ENCODE data around the gene ACOX3. TPM values are rescaled to one million over a fixed set of nuclear protein-coding genes. Genes with fewer than 3 reads are reported as not detected.
A peak's percentile ranks its signal among the peaks of the same experiment; 100 is the strongest.

Gene ACOX3
- polyA plus RNA-seq, 2 of the 4 experiments (the other 2 are of a cell fraction): 4.9 to 8.2 TPM

- H3K4me2 ChIP-seq: peak overlapping the region; percentile 84
- WGBS (ENCODE audit: missing lambda C conversion rate): 30% methylated on average over 3 of the region's 3 CpGs
- 0 out of 3 replicates have a peak overlapping the region, but pooled peaks have one; percentile 63 for H3K4me3 ChIP-seq
- peak overlapping the region in 1 of 2 experiments; percentile 91; a peak in 4 of 6 replicates for H3K27ac ChIP-seq
- H3K4me1 ChIP-seq: peaks cover 21% of the 10 kb centered on the region; the same call in 1 of the 3 replicates
- CTCF ChIA-PET: interaction anchor here (1.4 kb wide), 1 partner anchor 10 kb away, joined by 4 read pairs; no protein-coding TSS in a partner anchor
- ATAC-seq (no peak), FAIRE-seq (no peak), DNase-seq (ENCODE audit: low read depth in 1 of 2, low spot score in 1 of 2) (no peak)
- TF ChIP-seq KDM1A (IDR thresholded peaks at IDR 0.05; ENCODE audit: low read depth): no peak
- TF ChIP-seq FOSL2 (IDR thresholded peaks at IDR 0.05): no peak
- no peak for TF ChIP-seq FOSL2 (CRISPR knock-in tag; IDR thresholded peaks at IDR 0.05)
- no peak for TF ChIP-seq MYC (IDR thresholded peaks at IDR 0.05; ENCODE audit: borderline replicate concordance, low read length)
- no peak for TF ChIP-seq NPAS2 (CRISPR knock-in tag; IDR thresholded peaks at IDR 0.05; ENCODE audit: borderline replicate concordance)
- TF ChIP-seq HOXB13 (CRISPR knock-in tag; IDR thresholded peaks at IDR 0.05; ENCODE audit: low read depth): no peak
- TF ChIP-seq PHF8 (IDR thresholded peaks at IDR 0.05; ENCODE audit: borderline replicate concordance, low read depth): no peak
- no peak for TF ChIP-seq REST (IDR thresholded peaks at IDR 0.05)
- TF ChIP-seq CHD2 (IDR thresholded peaks at IDR 0.05; ENCODE audit: low read length, partially characterized antibody): no peak
- no peak for TF ChIP-seq JUN (IDR thresholded peaks at IDR 0.05)
- TF ChIP-seq RARB (CRISPR knock-in tag; IDR thresholded peaks at IDR 0.05): no peak
- TF ChIP-seq HEYL (CRISPR knock-in tag; IDR thresholded peaks at IDR 0.05): no peak
- no peak for TF ChIP-seq CTCF (IDR thresholded peaks at IDR 0.05)
- no peak for TF ChIP-seq EHF (CRISPR knock-in tag; IDR thresholded peaks at IDR 0.05)
- TF ChIP-seq HOXA7 (CRISPR knock-in tag; IDR thresholded peaks at IDR 0.05): no peak
- no peak for TF ChIP-seq HDAC2 (IDR thresholded peaks at IDR 0.05)
- TF ChIP-seq RNF2 (IDR thresholded peaks at IDR 0.05; ENCODE audit: borderline replicate concordance, low read depth): no peak
- POLR2A ChIA-PET: no interaction called here
- H3K9me3 ChIP-seq: no peaks in the 10 kb centered on the region
Observed at GRCh38 chr4:8439168-8439567, 1.4 kb downstream of the ACOX3 start.

GRCh38 chr4:8438743-8439142 is 1.8 kb downstream of the ACOX3 start:
- ATAC-seq: no peak
- ChIA-PET CTCF (interaction anchor here (1.4 kb wide), 1 partner anchor 10 kb away, joined by 4 read pairs; no protein-coding TSS in a partner anchor), POLR2A (no interaction called here)
- Histone ChIP-seq H3K4me2 (no peak overlapping the region; the same call in 1 of the 3 replicates), H3K4me3 (no peak overlapping the region), H3K27ac (no peak overlapping the region), H3K4me1 (peaks cover 21% of the 10 kb centered on the region; the same call in 1 of the 3 replicates), H3K9me3 (no peaks in the 10 kb centered on the region)
- no peak for TF ChIP-seq JUNB (IDR thresholded peaks at IDR 0.05)
- no peak for TF ChIP-seq RNF2 (IDR thresholded peaks at IDR 0.05; ENCODE audit: borderline replicate concordance, low read depth)
- TF ChIP-seq MAZ (IDR thresholded peaks at IDR 0.05; ENCODE audit: borderline replicate concordance, low read depth, low read length): no peak
- TF ChIP-seq CBX2 (IDR thresholded peaks at IDR 0.05; ENCODE audit: borderline replicate concordance, low read depth): no peak
- no peak for TF ChIP-seq ELK1 (IDR thresholded peaks at IDR 0.05; ENCODE audit: low read depth, low read length)
- no peak for TF ChIP-seq USF2 (IDR thresholded peaks at IDR 0.05)
- TF ChIP-seq RARB (CRISPR knock-in tag; IDR thresholded peaks at IDR 0.05): no peak
- no peak for TF ChIP-seq CTCF (IDR thresholded peaks at IDR 0.05)
- no peak for DNase-seq (ENCODE audit: low read depth in 1 of 2, low spot score in 1 of 2)
- FAIRE-seq: no peak
- 94% methylated on average over 11 of the region's 11 CpGs for WGBS (ENCODE audit: missing lambda C conversion rate)
